ENCODE measurements around the gene PTPN6.
A peak's percentile ranks its signal among the peaks of the same experiment; 100 is the strongest.

PTPN6 gene

GRCh38 chr12:6981152-6982052 is 30.2 kb downstream of the PTPN6 start:
- Histone ChIP-seq H3K27ac (replicated peaks) (no peak overlapping the region), H3K4me3 (replicated peaks; ENCODE audit: insufficient read depth, low read length) (no peak overlapping the region), H3K27me3 (ENCODE audit: insufficient read depth, poor library complexity, severe bottlenecking) (no peaks in the 10 kb centered on the region)
- DNase-seq (ENCODE audit: low read depth in 1 of 2, low spot score in 1 of 2) = no peak
- no peak for TF ChIP-seq CTCF (IDR thresholded peaks at IDR 0.05; ENCODE audit: insufficient read depth, low read length)

DNA sequence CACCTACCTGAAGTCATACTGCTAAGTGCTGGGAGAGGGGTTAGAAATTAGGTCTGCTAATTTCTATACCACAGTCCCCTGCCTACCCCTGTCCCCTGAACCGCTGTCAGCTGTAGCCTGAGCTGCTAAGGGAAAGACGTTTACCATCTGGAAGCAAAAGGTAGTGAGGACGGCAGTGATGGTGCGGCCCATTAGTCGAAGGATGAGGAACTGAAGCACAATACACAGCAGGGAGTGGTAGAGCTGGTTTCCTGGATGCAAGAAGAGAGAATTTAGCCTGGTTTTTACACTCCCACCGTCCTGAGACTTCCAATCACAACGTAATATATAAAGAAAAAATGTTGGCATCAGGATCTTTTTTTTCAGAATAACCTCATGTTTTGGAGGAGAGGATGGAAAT is 31.4 kb downstream of the PTPN6 start:
- no peak for TF ChIP-seq GABPA (IDR thresholded peaks at IDR 0.05; ENCODE audit: low read depth)
- no peak for TF ChIP-seq SPI1 (IDR thresholded peaks at IDR 0.05; ENCODE audit: borderline replicate concordance, low read depth)
- no peak for TF ChIP-seq CTCF (IDR thresholded peaks at IDR 0.05; ENCODE audit: insufficient read depth, low read length)
- no peak for TF ChIP-seq POLR2AphosphoS5 (IDR thresholded peaks at IDR 0.05; ENCODE audit: low read depth)
- TF ChIP-seq, protein P1, sequence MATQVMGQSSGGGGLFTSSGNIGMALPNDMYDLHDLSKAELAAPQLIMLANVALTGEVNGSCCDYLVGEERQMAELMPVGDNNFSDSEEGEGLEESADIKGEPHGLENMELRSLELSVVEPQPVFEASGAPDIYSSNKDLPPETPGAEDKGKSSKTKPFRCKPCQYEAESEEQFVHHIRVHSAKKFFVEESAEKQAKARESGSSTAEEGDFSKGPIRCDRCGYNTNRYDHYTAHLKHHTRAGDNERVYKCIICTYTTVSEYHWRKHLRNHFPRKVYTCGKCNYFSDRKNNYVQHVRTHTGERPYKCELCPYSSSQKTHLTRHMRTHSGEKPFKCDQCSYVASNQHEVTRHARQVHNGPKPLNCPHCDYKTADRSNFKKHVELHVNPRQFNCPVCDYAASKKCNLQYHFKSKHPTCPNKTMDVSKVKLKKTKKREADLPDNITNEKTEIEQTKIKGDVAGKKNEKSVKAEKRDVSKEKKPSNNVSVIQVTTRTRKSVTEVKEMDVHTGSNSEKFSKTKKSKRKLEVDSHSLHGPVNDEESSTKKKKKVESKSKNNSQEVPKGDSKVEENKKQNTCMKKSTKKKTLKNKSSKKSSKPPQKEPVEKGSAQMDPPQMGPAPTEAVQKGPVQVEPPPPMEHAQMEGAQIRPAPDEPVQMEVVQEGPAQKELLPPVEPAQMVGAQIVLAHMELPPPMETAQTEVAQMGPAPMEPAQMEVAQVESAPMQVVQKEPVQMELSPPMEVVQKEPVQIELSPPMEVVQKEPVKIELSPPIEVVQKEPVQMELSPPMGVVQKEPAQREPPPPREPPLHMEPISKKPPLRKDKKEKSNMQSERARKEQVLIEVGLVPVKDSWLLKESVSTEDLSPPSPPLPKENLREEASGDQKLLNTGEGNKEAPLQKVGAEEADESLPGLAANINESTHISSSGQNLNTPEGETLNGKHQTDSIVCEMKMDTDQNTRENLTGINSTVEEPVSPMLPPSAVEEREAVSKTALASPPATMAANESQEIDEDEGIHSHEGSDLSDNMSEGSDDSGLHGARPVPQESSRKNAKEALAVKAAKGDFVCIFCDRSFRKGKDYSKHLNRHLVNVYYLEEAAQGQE (IDR thresholded peaks at IDR 0.05; ENCODE audit: insufficient replicate concordance, low read depth) = no peak
- Histone ChIP-seq H3K27me3 (ENCODE audit: insufficient read depth, poor library complexity, severe bottlenecking) (no peaks in the 10 kb centered on the region), H3K27ac (replicated peaks) (no peak overlapping the region), H3K4me3 (replicated peaks; ENCODE audit: insufficient read depth, low read length) (no peak overlapping the region)
- DNase-seq (ENCODE audit: low read depth in 1 of 2, low spot score in 1 of 2) = no peak

- no peaks in the 10 kb centered on the region for H3K27me3 ChIP-seq (ENCODE audit: insufficient read depth, poor library complexity, severe bottlenecking)
- TF ChIP-seq CTCF (IDR thresholded peaks at IDR 0.05; ENCODE audit: insufficient read depth, low read length) = no peak
- no peak for TF ChIP-seq SPI1 (IDR thresholded peaks at IDR 0.05; ENCODE audit: borderline replicate concordance, low read depth)
Measured at GRCh38 chr12:6987956-6988553, 36.9 kb downstream of the PTPN6 start.

GRCh38 chr12:6996040-6996441 is 44.9 kb downstream of the PTPN6 start:
- TF ChIP-seq, protein P1 (IDR thresholded peaks at IDR 0.05; ENCODE audit: insufficient replicate concordance, low read depth) = no peak
- peak; percentile 33; the same call in 1 of the 2 replicates for TF ChIP-seq SPI1 (IDR thresholded peaks at IDR 0.05; ENCODE audit: borderline replicate concordance, low read depth)
- Histone ChIP-seq H3K4me3 (replicated peaks; ENCODE audit: insufficient read depth, low read length) (no peak overlapping the region), H3K27me3 (ENCODE audit: insufficient read depth, poor library complexity, severe bottlenecking) (no peaks in the 10 kb centered on the region), H3K27ac (replicated peaks) (no peak overlapping the region)
- DNase-seq (ENCODE audit: low read depth in 1 of 2, low spot score in 1 of 2) = peak; percentile 9 to 22

More at GRCh38 chr12:6987956-6988553, 36.9 kb downstream of the PTPN6 start:
- DNase-seq (ENCODE audit: low read depth in 1 of 2, low spot score in 1 of 2) = no peak
- Histone ChIP-seq H3K4me3 (replicated peaks; ENCODE audit: insufficient read depth, low read length) (no peak overlapping the region), H3K27ac (replicated peaks) (no peak overlapping the region)
